ENCODE data around the gene CAMTA1.

The CAMTA1 gene

GRCh38 chr1:7476402-7476801 lies 691.1 kb downstream of the CAMTA1 start:
- TF ChIP-seq, protein P1, sequence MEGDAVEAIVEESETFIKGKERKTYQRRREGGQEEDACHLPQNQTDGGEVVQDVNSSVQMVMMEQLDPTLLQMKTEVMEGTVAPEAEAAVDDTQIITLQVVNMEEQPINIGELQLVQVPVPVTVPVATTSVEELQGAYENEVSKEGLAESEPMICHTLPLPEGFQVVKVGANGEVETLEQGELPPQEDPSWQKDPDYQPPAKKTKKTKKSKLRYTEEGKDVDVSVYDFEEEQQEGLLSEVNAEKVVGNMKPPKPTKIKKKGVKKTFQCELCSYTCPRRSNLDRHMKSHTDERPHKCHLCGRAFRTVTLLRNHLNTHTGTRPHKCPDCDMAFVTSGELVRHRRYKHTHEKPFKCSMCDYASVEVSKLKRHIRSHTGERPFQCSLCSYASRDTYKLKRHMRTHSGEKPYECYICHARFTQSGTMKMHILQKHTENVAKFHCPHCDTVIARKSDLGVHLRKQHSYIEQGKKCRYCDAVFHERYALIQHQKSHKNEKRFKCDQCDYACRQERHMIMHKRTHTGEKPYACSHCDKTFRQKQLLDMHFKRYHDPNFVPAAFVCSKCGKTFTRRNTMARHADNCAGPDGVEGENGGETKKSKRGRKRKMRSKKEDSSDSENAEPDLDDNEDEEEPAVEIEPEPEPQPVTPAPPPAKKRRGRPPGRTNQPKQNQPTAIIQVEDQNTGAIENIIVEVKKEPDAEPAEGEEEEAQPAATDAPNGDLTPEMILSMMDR (IDR thresholded peaks at IDR 0.05; ENCODE audit: borderline replicate concordance, insufficient read depth, low read depth, low read length) = no peak
- H3K4me3 ChIP-seq (ENCODE audit: low read depth, low read length) = no peak overlapping the region

DNA sequence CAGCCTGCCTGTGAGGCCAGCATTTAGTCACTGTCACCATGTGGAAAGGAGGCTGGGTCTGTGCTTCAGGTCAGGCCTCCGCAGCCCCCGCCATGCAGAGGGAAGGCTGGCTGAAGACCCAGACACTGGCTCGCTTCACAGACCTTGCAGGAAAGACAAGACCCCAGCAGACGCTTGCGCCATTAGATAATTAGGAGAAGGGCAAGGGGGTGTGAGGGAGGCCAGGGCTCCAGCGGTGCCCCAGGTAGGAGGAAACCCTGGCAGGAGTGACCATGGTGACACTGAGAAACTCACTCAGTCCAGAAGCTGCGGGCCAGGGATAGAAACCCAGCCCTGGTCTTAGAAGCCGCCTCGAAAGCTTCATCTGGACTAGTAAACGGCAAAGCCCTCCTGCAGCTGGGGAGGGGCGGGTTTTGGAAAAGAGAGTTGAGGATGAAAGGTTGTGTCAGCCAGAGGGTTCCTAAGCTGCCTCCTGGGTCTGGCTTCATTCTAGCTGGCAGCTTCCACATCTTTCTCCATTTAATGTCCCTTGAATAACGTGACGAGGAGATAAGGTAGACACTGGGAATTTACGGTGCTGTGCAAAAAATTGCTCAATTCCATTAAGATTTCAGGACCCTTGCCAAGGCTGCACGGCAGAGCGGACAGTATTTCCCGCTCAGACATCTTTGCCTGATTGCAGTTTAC lies 691.8 kb downstream of the CAMTA1 start:
- TF ChIP-seq, protein P1 (IDR thresholded peaks at IDR 0.05; ENCODE audit: borderline replicate concordance, insufficient read depth, low read depth, low read length) = no peak
- no peak overlapping the region for H3K4me3 ChIP-seq (ENCODE audit: low read depth, low read length)

DNA sequence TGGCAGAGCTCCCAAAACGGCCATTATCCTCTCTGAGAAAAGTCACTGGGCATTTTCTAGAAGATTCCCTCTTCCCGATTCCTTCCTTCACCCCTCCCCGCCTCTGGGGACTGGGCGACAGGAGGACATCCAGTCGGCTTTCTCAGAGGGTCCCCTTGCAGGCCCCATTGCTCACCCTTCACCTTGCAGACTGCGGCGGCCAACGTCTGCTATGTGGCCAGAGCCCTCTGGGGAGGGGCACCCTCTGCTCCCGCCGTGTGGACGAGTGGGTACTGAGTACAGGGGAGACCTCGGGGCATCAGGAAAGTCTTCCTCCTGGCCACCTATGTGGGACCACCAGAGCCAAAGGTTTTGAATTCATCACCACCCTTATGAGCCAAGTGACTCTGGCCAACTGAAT lies 692.3 kb downstream of the CAMTA1 start:
- TF ChIP-seq, protein P1 (IDR thresholded peaks at IDR 0.05; ENCODE audit: borderline replicate concordance, insufficient read depth, low read depth, low read length) = no peak
- no peak overlapping the region for H3K4me3 ChIP-seq (ENCODE audit: low read depth, low read length)

GRCh38 chr1:7478142-7478790 lies 693.0 kb downstream of the CAMTA1 start:
- no peak overlapping the region for H3K4me3 ChIP-seq (ENCODE audit: low read depth, low read length)
- TF ChIP-seq, protein P1 (IDR thresholded peaks at IDR 0.05; ENCODE audit: borderline replicate concordance, insufficient read depth, low read depth, low read length) = no peak

DNA sequence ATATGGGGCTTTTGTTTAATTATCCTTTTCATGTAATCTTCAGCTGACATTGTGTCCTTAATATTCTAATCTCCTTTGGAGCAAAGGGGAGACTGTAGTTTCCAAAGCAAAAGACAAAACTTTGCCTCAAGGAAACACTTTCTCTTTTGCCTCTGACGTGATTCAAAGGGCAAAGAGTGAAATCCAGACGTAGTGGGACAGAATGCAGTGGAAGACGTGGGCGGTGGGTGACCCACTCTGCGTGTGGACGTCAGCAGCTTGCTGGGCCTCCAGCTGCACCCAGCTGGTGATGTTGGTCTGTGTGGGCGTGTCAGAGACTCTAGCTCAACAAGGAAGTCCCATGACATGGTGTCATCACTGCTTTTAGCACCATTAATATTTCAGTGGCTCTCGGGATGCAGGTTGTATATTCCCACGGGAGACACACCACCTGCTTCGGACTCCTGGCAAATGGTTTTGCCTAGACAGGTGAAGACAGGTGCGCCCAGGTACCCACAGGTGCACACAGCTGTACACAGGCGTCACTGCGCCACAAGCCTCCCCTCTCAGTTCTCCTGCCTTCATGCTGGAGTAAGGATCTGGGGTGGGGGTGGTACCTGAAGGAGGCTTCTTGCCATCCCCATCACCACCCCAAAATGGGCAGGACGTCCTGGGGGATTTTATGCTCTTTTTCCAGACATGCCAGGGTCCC lies 693.7 kb downstream of the CAMTA1 start:
- TF ChIP-seq, protein P1 (IDR thresholded peaks at IDR 0.05; ENCODE audit: borderline replicate concordance, insufficient read depth, low read depth, low read length) = no peak
- no peak overlapping the region for H3K4me3 ChIP-seq (ENCODE audit: low read depth, low read length)

GRCh38 chr1:7479571-7479970 lies 694.3 kb downstream of the CAMTA1 start:
- TF ChIP-seq, protein P1 (IDR thresholded peaks at IDR 0.05; ENCODE audit: borderline replicate concordance, insufficient read depth, low read depth, low read length) = no peak
- no peak overlapping the region for H3K4me3 ChIP-seq (ENCODE audit: low read depth, low read length)
